ENCODE measurements around the gene OR1N1. TPM values are rescaled to one million over a fixed set of nuclear protein-coding genes. Genes with fewer than 3 reads are reported as not detected.
"Not testable (repeated sequence)": the region's sequence is repeated elsewhere in the genome, so short reads cannot be mapped to it uniquely, and the experiment has no call there.

The OR1N1 gene
- total RNA-seq, 1 experiment from 2014 or later, result not detected

GRCh38 chr9:122536134-122536533 is 9.0 kb upstream of the OR1N1 start:
- no peak overlapping the region for H3K14ac ChIP-seq (ENCODE audit: insufficient read depth, low read length)

DNA sequence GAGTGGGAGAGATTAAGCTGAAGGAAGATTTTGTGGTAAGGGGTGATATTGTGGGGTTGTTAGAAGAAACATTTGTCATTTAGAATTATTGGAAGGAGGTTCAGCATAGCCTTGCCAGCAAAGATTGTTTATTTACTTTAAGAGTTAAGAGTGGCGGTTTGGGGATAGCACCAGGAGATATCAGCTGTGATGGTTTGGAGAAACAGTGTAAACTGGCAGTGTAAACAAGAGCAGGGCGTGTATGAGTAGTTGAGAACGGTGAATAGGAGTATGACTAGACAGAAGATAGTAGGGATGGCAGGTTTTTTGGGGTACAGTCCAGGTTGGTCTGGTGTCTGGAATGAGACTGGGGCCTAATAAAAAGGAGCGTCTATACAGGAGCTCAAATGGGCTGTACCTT is 4.1 kb upstream of the OR1N1 start:
- not testable (repeated sequence) for H3K79me2 ChIP-seq (ENCODE audit: insufficient read depth, low read length); H3K56ac ChIP-seq (ENCODE audit: insufficient read length, low read depth, low read length); H3K27me3 Mint-ChIP-seq (ENCODE audit: low read depth); H3T11ph ChIP-seq (ENCODE audit: low read length); H3K79me1 ChIP-seq (ENCODE audit: insufficient read depth, low read depth, low read length, poor library complexity, severe bottlenecking); H2AK5ac ChIP-seq (ENCODE audit: insufficient read length, low read length); H3K27me3 ChIP-seq (ENCODE audit: insufficient read depth, low read length); H3K4me2 ChIP-seq (ENCODE audit: insufficient read depth, insufficient read length, low read length); H3K14ac ChIP-seq (ENCODE audit: insufficient read depth, low read length); H2BK12ac ChIP-seq (ENCODE audit: insufficient read length, low read depth, low read length); H4K20me1 ChIP-seq (ENCODE audit: control insufficient read depth, insufficient read depth, insufficient read length); H3K23ac ChIP-seq (ENCODE audit: insufficient read length, low read depth, low read length); H3K4me1 ChIP-seq (ENCODE audit: insufficient read depth, low read length); H2BK5ac ChIP-seq (ENCODE audit: insufficient read length, low read length); H2BK15ac ChIP-seq (ENCODE audit: low read depth, low read length); H2BK20ac ChIP-seq (ENCODE audit: low read depth, low read length, poor library complexity, severe bottlenecking); DNase-seq; H3K27ac ChIP-seq (ENCODE audit: insufficient read length, low read depth, low read length); H3K4me3 Mint-ChIP-seq; H2BK120ac ChIP-seq (ENCODE audit: low read depth, low read length, poor library complexity, severe bottlenecking); H4K8ac ChIP-seq (replicated peaks; ENCODE audit: insufficient read length, low read depth, low read length); H3K9ac ChIP-seq (ENCODE audit: extremely low read depth, insufficient read length, low read length); H2AFZ ChIP-seq (ENCODE audit: low read length); H4K91ac ChIP-seq (ENCODE audit: insufficient read length, low read depth, low read length); H3K23me2 ChIP-seq (ENCODE audit: insufficient read length, low read depth, low read length, poor library complexity, severe bottlenecking); H3K18ac ChIP-seq (ENCODE audit: insufficient read length, low read depth, low read length); H3K4me1 Mint-ChIP-seq; H4K5ac ChIP-seq (ENCODE audit: insufficient read length, low read depth, low read length); H3K27ac Mint-ChIP-seq; H3K4ac ChIP-seq (ENCODE audit: low read depth, low read length)
- Mint-ChIP-seq H3K36me3 (ENCODE audit: insufficient read depth in 1 of 3, low read depth in 3 of 3) (peaks cover 0 to 45% (median 13%) of the 10 kb centered on the region in 3 experiments; a peak in 5 of 7 replicates), H3K9me3 (peaks cover 93% of the 10 kb centered on the region in 2 experiments)
- peaks cover 38% of the 10 kb centered on the region for H3K9me3 ChIP-seq (ENCODE audit: control insufficient read depth, low read depth, low read length)
- WGBS (ENCODE audit: extremely low coverage, insufficient read length, low lambda C conversion rate), result no CpG with 5 or more reads among the region's 4 CpGs

More at GRCh38 chr9:122536134-122536533, 9.0 kb upstream of the OR1N1 start:
- no peak overlapping the region for H3K9ac ChIP-seq (ENCODE audit: extremely low read depth, insufficient read length, low read length)
- H2BK120ac ChIP-seq (ENCODE audit: low read depth, low read length, poor library complexity, severe bottlenecking), result no peak overlapping the region
- no peak overlapping the region for H3K56ac ChIP-seq (ENCODE audit: insufficient read length, low read depth, low read length)
- DNase-seq, result no peak
- peaks cover 79% of the 10 kb centered on the region in 2 experiments for H3K9me3 Mint-ChIP-seq
- no CpG with 5 or more reads among the region's 1 CpG for WGBS (ENCODE audit: extremely low coverage, insufficient read length, low lambda C conversion rate)
- TF ChIP-seq CTCF (conservative IDR thresholded peaks at IDR 0.05), result no peak
- H2BK12ac ChIP-seq (ENCODE audit: insufficient read length, low read depth, low read length), result no peak overlapping the region
- H3K9me3 ChIP-seq (ENCODE audit: control insufficient read depth, low read depth, low read length), result peaks cover 15% of the 10 kb centered on the region
- H4K20me1 ChIP-seq (ENCODE audit: control insufficient read depth, insufficient read depth, insufficient read length), result no peaks in the 10 kb centered on the region
- H3K18ac ChIP-seq (ENCODE audit: insufficient read length, low read depth, low read length), result no peak overlapping the region
- H3K79me1 ChIP-seq (ENCODE audit: insufficient read depth, low read depth, low read length, poor library complexity, severe bottlenecking), result no peaks in the 10 kb centered on the region
- no peak overlapping the region for H2AFZ ChIP-seq (ENCODE audit: low read length)
- H3K27me3 Mint-ChIP-seq (ENCODE audit: low read depth), result peaks cover 1% of the 10 kb centered on the region
- no peak overlapping the region for H3K4ac ChIP-seq (ENCODE audit: low read depth, low read length)
- H2BK20ac ChIP-seq (ENCODE audit: low read depth, low read length, poor library complexity, severe bottlenecking), result no peak overlapping the region
- no peak overlapping the region for H3K4me2 ChIP-seq (ENCODE audit: insufficient read depth, insufficient read length, low read length)
- H3K4me1 ChIP-seq (ENCODE audit: insufficient read depth, low read length), result no peaks in the 10 kb centered on the region
- H3K36me3 Mint-ChIP-seq (ENCODE audit: insufficient read depth in 1 of 3, low read depth in 3 of 3), result peaks cover 0 to 33% (median 13%) of the 10 kb centered on the region in 3 experiments; a peak in 5 of 7 replicates
- H3K23ac ChIP-seq (ENCODE audit: insufficient read length, low read depth, low read length), result no peak overlapping the region
- H3K27ac ChIP-seq (ENCODE audit: insufficient read length, low read depth, low read length), result no peak overlapping the region
- no peak overlapping the region for H3K27ac Mint-ChIP-seq
- H3K79me2 ChIP-seq (ENCODE audit: insufficient read depth, low read length), result no peaks in the 10 kb centered on the region
- no peak overlapping the region for H4K5ac ChIP-seq (ENCODE audit: insufficient read length, low read depth, low read length)
- no peak overlapping the region for H4K91ac ChIP-seq (ENCODE audit: insufficient read length, low read depth, low read length)
- no peak overlapping the region for H2AK5ac ChIP-seq (ENCODE audit: insufficient read length, low read length)
- H2BK5ac ChIP-seq (ENCODE audit: insufficient read length, low read length), result no peak overlapping the region
- no peak overlapping the region for H3T11ph ChIP-seq (ENCODE audit: low read length)
- no peaks in the 10 kb centered on the region for H3K4me1 Mint-ChIP-seq
- H3K4me3 Mint-ChIP-seq, result no peak overlapping the region
- no peak overlapping the region for H4K8ac ChIP-seq (replicated peaks; ENCODE audit: insufficient read length, low read depth, low read length)
- H3K27me3 ChIP-seq (ENCODE audit: insufficient read depth, low read length), result no peaks in the 10 kb centered on the region
- no peaks in the 10 kb centered on the region for H3K23me2 ChIP-seq (ENCODE audit: insufficient read length, low read depth, low read length, poor library complexity, severe bottlenecking)
- no peak overlapping the region for H2BK15ac ChIP-seq (ENCODE audit: low read depth, low read length)

All from H9 (cell line).